Skeletal muscle tissue (tissue), 4 donors: Measurements from ENCODE around the gene MAL. TPM values are rescaled to one million over a fixed set of nuclear protein-coding genes. Genes with fewer than 3 reads are reported as not detected.

ENCODE experiments used
- H3K27ac ChIP-seq: one replicate; pipeline ENCODE4 v1.7.0; 2013; ENCODE audit warnings: mild to moderate bottlenecking, low read depth, low read length, inconsistent platforms
- H3K27me3 ChIP-seq, 3 donors: one replicate each; pipeline ENCODE4 v1.7.0; 2013; ENCODE audit warnings: low read length in 3 of 3; ENCODE audit not compliant: control insufficient read depth in 3 of 3, insufficient read depth in 3 of 3
- H3K36me3 ChIP-seq, 3 donors: one replicate each; pipeline ENCODE4 v1.7.0; 2013; ENCODE audit warnings: low read length in 3 of 3; ENCODE audit not compliant: control insufficient read depth in 3 of 3, insufficient read depth in 3 of 3
- H3K4me1 ChIP-seq, 3 donors: one replicate each; pipeline ENCODE4 v1.7.0; 2013; ENCODE audit warnings: low read length in 3 of 3, mild to moderate bottlenecking in 3 of 3; ENCODE audit not compliant: control insufficient read depth in 3 of 3, insufficient read depth in 3 of 3
- H3K4me3 ChIP-seq, 3 donors: one replicate each; pipeline ENCODE4 v1.7.0; 2013; ENCODE audit warnings: low read length in 3 of 3
- H3K9ac ChIP-seq, 3 donors: one replicate each; pipeline ENCODE4 v1.7.0; 2013; ENCODE audit warnings: low read length in 3 of 3, mild to moderate bottlenecking in 3 of 3, moderate library complexity in 2 of 3, low read depth in 1 of 3
- H3K9me3 ChIP-seq, 3 donors: one replicate each; pipeline ENCODE4 v1.7.0; 2013; ENCODE audit warnings: low read length in 3 of 3; ENCODE audit not compliant: control insufficient read depth in 3 of 3
- total RNA-seq: library from RNA; depleted of rRNA; stranded (reverse); fragments of >200 nt; gene quantifications from one replicate; pipeline ENCODE4 v1.2.3, GENCODE V29; 2014
- donor health status: Osteomylitis.

MAL gene
- total RNA-seq, 1 donor from 2014 or later, result 4.2 TPM

DNA sequence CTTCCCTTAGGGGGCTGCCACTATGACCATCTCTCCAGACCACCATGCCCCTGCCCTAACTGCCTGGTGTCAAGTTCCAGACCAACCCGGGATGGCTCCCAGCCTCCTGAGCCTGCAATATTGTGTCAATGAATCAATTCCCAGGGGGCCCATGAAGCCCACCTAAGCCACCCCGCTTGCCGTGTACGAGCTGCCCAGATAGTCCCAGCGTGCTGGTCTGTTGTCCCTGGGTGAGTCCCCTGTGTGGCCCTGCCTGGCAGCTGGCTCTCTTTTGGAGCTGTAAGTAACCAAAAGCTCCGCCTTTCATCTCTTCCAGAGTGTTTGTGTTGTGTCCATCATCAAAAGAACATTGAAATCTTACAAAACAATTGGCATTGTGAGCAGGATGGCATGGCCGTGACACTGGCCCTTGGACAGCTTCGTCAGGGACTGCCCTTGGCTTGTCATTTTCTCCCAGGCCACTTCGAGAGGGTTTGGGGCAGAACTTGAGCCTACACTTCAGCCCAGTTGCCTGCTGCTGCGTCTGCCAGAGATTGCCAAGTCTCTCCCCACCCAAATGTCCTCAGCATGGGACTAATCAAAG lies 11.3 kb upstream of the MAL start:
- no peak overlapping the region for H3K27ac ChIP-seq
- H3K9me3 ChIP-seq, result no peaks in the 10 kb centered on the region
- no peak overlapping the region for H3K4me3 ChIP-seq
- H3K36me3 ChIP-seq, result no peaks in the 10 kb centered on the region
- H3K27me3 ChIP-seq, result peaks cover 0 to 15% (median 6%) of the 10 kb centered on the region in 3 donors
- no peaks in the 10 kb centered on the region for H3K4me1 ChIP-seq
- H3K9ac ChIP-seq, result no peak overlapping the region

GRCh38 chr2:95015261-95015912 lies 10.1 kb upstream of the MAL start:
- H3K9ac ChIP-seq, result no peak overlapping the region
- peaks cover 1 to 15% (median 8%) of the 10 kb centered on the region in 3 donors for H3K27me3 ChIP-seq
- H3K4me1 ChIP-seq, result no peaks in the 10 kb centered on the region
- no peaks in the 10 kb centered on the region for H3K9me3 ChIP-seq
- H3K36me3 ChIP-seq, result no peaks in the 10 kb centered on the region
- H3K4me3 ChIP-seq, result no peak overlapping the region
- no peak overlapping the region for H3K27ac ChIP-seq

- H3K9ac ChIP-seq, result no peak overlapping the region
Measured at GRCh38 chr2:95016616-95017015, 8.9 kb upstream of the MAL start.

DNA sequence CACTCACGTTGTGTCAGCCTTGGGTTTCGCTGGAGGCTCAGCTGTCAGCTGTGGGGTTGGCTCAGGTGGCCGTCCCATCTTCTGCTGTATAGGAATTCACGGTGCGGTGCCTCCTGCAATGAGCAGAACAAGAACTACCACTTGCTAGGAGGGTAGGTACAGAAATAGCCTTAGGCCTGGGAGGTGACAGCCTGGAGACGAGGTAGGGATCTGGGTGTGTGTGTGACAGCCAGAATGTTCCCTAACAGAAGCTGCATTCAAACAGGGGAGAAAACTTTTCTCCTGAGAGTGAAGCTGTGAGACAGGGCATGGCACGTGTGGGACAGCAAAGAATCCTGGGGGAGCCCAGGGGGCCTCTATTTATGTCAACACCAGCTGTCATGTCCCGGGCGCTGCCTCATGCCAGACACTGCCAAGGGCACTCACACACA lies 8.4 kb upstream of the MAL start:
- Histone ChIP-seq H3K4me3 (no peak overlapping the region), H3K27ac (no peak overlapping the region), H3K4me1 (no peaks in the 10 kb centered on the region), H3K36me3 (no peaks in the 10 kb centered on the region), H3K27me3 (peaks cover 7 to 23% (median 9%) of the 10 kb centered on the region in 3 donors), H3K9ac (no peak overlapping the region), H3K9me3 (no peaks in the 10 kb centered on the region)

More at GRCh38 chr2:95016616-95017015, 8.9 kb upstream of the MAL start:
- H3K27ac ChIP-seq, result no peak overlapping the region
- H3K4me3 ChIP-seq, result no peak overlapping the region
- H3K36me3 ChIP-seq, result no peaks in the 10 kb centered on the region
- H3K9me3 ChIP-seq, result no peaks in the 10 kb centered on the region
- H3K27me3 ChIP-seq, result peaks cover 3 to 19% (median 9%) of the 10 kb centered on the region in 3 donors
- no peaks in the 10 kb centered on the region for H3K4me1 ChIP-seq

DNA sequence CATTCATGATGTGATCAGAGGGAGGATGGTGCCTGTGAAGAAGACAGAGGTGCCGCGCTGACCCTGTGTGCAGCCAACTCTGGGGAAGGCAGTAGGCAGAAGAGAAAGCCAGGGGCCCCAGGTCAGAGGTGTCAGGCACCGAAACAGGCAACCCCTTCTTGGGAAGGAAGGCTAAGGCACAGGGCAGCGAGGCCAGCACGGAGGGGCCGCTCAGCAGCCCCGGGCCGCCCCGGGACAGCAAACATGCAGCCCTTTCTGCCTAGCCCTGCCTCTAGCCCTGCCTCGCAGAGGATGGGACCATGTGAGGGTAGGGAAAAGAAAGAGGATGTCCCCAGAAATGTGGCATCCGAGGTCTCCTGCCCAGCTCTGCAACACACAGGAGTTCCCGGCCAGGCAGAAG lies 7.7 kb upstream of the MAL start:
- Histone ChIP-seq H3K27me3 (peaks cover 13 to 31% (median 15%) of the 10 kb centered on the region in 3 donors), H3K4me1 (peaks cover 0 to 2% (median 0%) of the 10 kb centered on the region in 3 donors)

DNA sequence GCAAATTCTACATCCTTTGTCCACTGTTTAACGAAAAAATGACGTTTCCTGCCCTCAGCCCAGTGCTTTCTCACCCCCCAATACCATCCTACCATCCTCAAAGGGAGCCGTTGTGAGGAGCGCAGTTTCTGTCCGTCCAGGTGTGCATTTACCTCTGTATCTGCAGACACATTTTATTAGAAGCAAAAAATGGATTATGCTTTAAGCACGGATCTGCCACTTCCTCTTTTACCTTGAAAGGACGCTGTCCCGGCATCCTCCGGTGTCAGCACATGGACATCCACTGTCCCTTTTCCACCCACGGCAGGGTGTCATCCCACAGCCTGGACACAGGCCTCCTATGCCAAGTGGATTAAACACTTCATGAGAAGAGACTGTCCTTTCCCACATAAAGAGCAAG lies 7.2 kb upstream of the MAL start:
- no peaks in the 10 kb centered on the region for H3K36me3 ChIP-seq
- no peaks in the 10 kb centered on the region for H3K9me3 ChIP-seq
- no peak overlapping the region for H3K4me3 ChIP-seq
- no peak overlapping the region for H3K9ac ChIP-seq
- H3K27me3 ChIP-seq, result peaks cover 15 to 36% (median 20%) of the 10 kb centered on the region in 3 donors
- peaks cover 0 to 2% (median 0%) of the 10 kb centered on the region in 3 donors for H3K4me1 ChIP-seq
- no peak overlapping the region for H3K27ac ChIP-seq

More for the DNA sequence above, 7.7 kb upstream of the MAL start:
- Histone ChIP-seq H3K9me3 (no peaks in the 10 kb centered on the region), H3K27ac (no peak overlapping the region), H3K36me3 (no peaks in the 10 kb centered on the region), H3K4me3 (no peak overlapping the region), H3K9ac (no peak overlapping the region)

GRCh38 chr2:95018861-95019550 lies 6.5 kb upstream of the MAL start:
- Histone ChIP-seq H3K27ac (no peak overlapping the region), H3K4me1 (peaks cover 0 to 2% (median 0%) of the 10 kb centered on the region in 3 donors), H3K36me3 (no peaks in the 10 kb centered on the region), H3K9me3 (no peaks in the 10 kb centered on the region), H3K27me3 (peaks cover 21 to 43% (median 27%) of the 10 kb centered on the region in 3 donors), H3K9ac (no peak overlapping the region), H3K4me3 (no peak overlapping the region)

DNA sequence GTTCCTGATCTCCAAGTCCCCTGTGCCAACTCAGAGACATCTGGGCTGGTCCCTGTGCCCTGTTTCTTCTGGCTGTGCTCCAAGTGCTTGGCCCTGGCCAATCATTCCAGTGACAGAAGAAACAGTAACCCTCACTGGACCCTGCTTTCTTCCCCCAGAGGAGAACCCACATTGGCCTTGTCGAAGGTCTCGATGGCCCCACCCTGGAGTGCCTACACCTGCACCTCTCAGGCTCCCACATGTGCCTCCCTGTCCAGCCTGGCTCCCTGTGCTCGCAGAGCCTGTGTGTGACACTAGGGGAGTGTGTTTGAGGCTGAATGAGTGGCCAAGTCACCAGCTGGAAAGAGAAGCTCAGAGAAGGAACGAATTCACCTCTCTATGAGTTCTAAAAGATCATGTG lies 5.9 kb upstream of the MAL start:
- peaks cover 26 to 48% (median 32%) of the 10 kb centered on the region in 3 donors for H3K27me3 ChIP-seq
- no peak overlapping the region for H3K9ac ChIP-seq
- no peak overlapping the region for H3K27ac ChIP-seq
- no peak overlapping the region for H3K4me3 ChIP-seq
- no peaks in the 10 kb centered on the region for H3K9me3 ChIP-seq
- no peaks in the 10 kb centered on the region for H3K36me3 ChIP-seq
- H3K4me1 ChIP-seq, result peaks cover 0 to 2% (median 0%) of the 10 kb centered on the region in 3 donors

- H3K4me3 ChIP-seq, result no peak overlapping the region
Measured at GRCh38 chr2:95020275-95021022, 5.1 kb upstream of the MAL start.

More at GRCh38 chr2:95020275-95021022, 5.1 kb upstream of the MAL start:
- Histone ChIP-seq H3K9me3 (no peaks in the 10 kb centered on the region), H3K4me1 (peaks cover 0 to 2% (median 0%) of the 10 kb centered on the region in 3 donors), H3K9ac (no peak overlapping the region), H3K36me3 (no peaks in the 10 kb centered on the region), H3K27ac (no peak overlapping the region), H3K27me3 (peaks cover 33 to 56% (median 38%) of the 10 kb centered on the region in 3 donors)
